ENCODE data around the gene TMEM156.

DNA sequence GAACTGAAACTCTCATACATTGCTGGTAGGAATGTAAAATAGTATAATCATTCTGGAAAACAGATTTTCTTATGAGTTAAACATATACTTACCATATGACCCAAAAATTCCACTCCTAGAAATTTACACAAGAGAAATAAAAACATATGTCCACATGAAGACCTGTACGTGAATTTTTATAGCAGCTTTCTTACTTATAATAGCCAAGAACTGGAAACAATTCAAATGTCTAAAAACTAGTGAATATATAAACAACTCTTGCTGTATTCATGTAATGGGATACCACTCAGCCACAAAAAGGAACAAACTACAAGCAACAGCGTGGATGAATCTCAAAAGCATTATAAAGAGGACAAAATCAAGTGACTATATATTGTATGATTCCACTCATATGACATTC lies 27.5 kb downstream of the TMEM156 start:
- TF ChIP-seq, protein P1, sequence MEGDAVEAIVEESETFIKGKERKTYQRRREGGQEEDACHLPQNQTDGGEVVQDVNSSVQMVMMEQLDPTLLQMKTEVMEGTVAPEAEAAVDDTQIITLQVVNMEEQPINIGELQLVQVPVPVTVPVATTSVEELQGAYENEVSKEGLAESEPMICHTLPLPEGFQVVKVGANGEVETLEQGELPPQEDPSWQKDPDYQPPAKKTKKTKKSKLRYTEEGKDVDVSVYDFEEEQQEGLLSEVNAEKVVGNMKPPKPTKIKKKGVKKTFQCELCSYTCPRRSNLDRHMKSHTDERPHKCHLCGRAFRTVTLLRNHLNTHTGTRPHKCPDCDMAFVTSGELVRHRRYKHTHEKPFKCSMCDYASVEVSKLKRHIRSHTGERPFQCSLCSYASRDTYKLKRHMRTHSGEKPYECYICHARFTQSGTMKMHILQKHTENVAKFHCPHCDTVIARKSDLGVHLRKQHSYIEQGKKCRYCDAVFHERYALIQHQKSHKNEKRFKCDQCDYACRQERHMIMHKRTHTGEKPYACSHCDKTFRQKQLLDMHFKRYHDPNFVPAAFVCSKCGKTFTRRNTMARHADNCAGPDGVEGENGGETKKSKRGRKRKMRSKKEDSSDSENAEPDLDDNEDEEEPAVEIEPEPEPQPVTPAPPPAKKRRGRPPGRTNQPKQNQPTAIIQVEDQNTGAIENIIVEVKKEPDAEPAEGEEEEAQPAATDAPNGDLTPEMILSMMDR (IDR thresholded peaks at IDR 0.05; ENCODE audit: insufficient read depth, low read length, poor library complexity, severe bottlenecking) = no peak
- TF ChIP-seq EZH2phosphoT487 (conservative IDR thresholded peaks at IDR 0.05; ENCODE audit: low read length) = no peak

Measured in SU-DHL-6 (cell line).